HUES48 (cell line): ENCODE measurements around the gene DAB2IP.

Experiments
- H3K27ac ChIP-seq: one replicate; pipeline ENCODE4 v1.7.0; 2013; ENCODE audit warnings: low read depth, low read length, inconsistent platforms
- H3K27me3 ChIP-seq: 2 replicates; pipeline ENCODE4 v1.6.1; 2013; ENCODE audit warnings: mild to moderate bottlenecking, low read length; ENCODE audit not compliant: control insufficient read depth, insufficient read depth
- H3K36me3 ChIP-seq: 2 replicates; pipeline ENCODE4 v1.6.1; 2013; ENCODE audit warnings: low read length; ENCODE audit not compliant: control insufficient read depth, insufficient read depth
- H3K4me1 ChIP-seq: 2 replicates; pipeline ENCODE4 v1.6.1; 2013; ENCODE audit warnings: mild to moderate bottlenecking, low read length; ENCODE audit not compliant: control insufficient read depth, insufficient read depth
- H3K4me3 ChIP-seq: 2 replicates; pipeline ENCODE4 v1.5.1; 2013; ENCODE audit warnings: mild to moderate bottlenecking, low read depth, low read length
- H3K9ac ChIP-seq: 2 replicates; pipeline ENCODE4 v1.6.1; 2013; ENCODE audit warnings: mild to moderate bottlenecking, low read depth, low read length, moderate library complexity
- H3K9me3 ChIP-seq: 2 replicates; pipeline ENCODE4 v1.6.1; 2013; ENCODE audit warnings: low read length; ENCODE audit not compliant: control insufficient read depth, insufficient read depth

Gene DAB2IP

DNA sequence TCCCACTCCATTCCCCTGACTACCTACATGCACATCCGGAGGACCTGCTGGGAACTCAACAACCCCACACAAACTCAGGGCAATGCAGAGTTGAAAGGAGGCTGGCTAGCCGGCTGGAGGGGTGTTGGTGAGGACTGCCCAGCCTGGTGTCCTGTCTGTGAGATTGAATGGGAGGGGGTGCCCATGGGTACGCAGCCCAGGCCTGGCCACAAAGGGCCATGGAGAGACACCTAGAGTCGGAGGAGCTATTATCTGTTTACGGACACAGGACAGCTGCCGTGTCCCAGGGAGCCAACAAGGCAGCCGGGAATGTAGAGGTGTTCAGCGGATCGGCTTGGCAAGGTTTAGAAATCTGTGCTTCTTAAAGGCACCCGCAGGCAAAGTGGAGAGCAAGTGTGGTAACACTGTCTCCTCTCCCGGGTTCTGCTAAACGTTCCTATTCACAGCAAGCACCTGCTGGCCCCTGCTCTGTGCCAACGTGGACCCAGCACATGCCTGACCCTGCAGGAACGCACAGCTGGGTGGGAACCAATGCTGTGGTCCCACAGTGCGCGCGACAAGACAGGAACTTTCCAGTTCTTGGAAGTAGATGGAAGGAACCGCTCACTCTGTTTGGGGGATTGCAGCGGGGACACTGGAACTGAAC, 166.7 kb downstream of the DAB2IP start:
- H3K9me3 ChIP-seq: no peaks in the 10 kb centered on the region
- H3K36me3 ChIP-seq: no peaks in the 10 kb centered on the region
- H3K27ac ChIP-seq: no peak overlapping the region
- H3K27me3 ChIP-seq: no peaks in the 10 kb centered on the region
- H3K9ac ChIP-seq: no peak overlapping the region
- H3K4me1 ChIP-seq: peaks cover 16% of the 10 kb centered on the region
- no peak overlapping the region for H3K4me3 ChIP-seq

DNA sequence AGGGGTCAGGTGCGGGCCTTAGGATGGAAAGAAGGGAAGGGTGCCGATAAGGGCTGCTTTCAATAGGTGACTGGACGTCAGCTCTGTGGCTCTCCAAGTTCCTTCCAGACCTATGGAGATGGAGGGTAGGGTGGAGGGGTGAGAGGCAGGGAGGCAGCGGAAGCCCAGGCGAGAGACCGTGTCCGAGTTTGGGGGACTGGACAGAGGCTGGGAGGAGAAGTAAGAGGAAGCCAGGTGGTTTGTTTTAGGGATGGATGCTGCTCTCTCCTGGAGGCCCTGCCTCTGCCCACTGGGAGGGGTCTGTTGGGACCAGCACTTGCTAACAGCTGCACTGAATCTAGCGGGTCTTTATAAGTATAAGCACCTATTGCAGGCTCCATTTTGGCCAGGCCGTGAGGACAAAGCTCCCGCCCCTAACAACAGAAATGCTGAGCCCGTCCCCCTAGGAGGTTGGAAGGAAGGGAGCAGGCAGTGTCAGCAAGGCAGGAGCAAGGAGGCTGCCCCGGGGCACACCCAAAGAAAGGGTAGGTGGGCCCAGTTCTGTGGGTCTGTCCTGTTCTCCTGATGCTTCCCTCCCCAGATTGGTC, 167.5 kb downstream of the DAB2IP start:
- H3K27ac ChIP-seq: no peak overlapping the region
- H3K27me3 ChIP-seq: no peaks in the 10 kb centered on the region
- H3K9me3 ChIP-seq: no peaks in the 10 kb centered on the region
- peaks cover 9% of the 10 kb centered on the region for H3K4me1 ChIP-seq
- H3K36me3 ChIP-seq: no peaks in the 10 kb centered on the region
- H3K4me3 ChIP-seq: no peak overlapping the region
- H3K9ac ChIP-seq: no peak overlapping the region

GRCh38 chr9:121819428-121820231, 168.2 kb downstream of the DAB2IP start:
- H3K27ac ChIP-seq: peak overlapping the region; percentile 14
- peaks cover 9% of the 10 kb centered on the region for H3K4me1 ChIP-seq
- no peak overlapping the region for H3K4me3 ChIP-seq
- H3K9ac ChIP-seq: no peak overlapping the region
- no peaks in the 10 kb centered on the region for H3K9me3 ChIP-seq
- H3K36me3 ChIP-seq: no peaks in the 10 kb centered on the region
- H3K27me3 ChIP-seq: no peaks in the 10 kb centered on the region

DNA sequence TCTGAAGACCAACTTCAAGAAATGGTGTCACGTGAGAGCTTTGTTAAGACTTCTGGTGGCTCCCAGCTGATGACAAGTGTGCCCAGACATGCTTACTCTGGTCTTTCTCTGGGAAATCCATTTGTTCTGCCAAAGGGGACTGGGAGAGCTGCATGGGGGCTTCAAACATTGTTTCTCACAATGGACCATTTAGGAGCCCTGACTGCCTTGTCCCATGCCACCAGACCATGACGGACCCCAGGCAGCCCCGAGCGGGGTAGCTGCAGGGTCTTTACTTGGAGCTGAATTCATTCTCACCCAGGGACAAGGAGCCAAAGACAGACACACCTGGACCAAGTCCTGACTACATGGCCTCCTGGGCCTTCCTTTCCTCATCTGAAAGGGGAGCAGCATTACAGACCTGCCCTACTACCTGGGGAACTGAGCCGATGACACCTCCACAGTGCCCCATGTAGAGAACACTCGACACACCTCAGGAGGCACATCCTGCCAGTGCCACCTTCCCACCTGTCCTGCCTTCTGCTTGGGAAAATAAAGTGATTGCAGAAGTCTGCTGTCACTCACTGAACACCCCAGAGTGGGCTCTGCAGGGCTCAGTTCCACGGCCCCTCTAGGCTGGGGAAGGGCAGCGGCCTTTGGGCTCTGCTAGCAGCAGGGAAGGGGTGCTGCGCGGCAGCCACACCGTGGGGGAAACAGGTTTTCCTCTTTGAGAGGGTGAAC, 169.0 kb downstream of the DAB2IP start:
- H3K4me1 ChIP-seq: peaks cover 9% of the 10 kb centered on the region
- no peak overlapping the region for H3K4me3 ChIP-seq
- no peak overlapping the region for H3K9ac ChIP-seq
- H3K36me3 ChIP-seq: no peaks in the 10 kb centered on the region
- no peaks in the 10 kb centered on the region for H3K9me3 ChIP-seq
- H3K27ac ChIP-seq: no peak overlapping the region
- no peaks in the 10 kb centered on the region for H3K27me3 ChIP-seq

DNA sequence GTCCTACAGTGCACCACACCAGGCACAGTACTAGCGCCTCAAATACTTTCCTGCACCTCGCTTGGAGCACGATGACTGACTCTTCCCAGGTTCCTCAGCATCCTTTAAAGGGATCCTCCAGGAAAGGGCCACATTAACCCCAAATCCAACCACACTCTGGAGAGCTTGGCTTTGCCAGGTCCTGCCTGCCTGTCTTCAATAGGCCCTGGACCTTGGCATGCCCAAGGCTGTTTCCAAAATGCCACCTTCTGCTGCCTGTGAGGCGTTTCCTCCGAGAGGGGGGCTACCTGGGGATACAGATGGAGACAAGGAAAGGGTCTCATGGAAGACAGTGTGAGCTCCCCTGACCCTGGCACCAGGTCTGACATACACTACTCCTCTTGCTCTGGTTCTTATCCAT, 169.9 kb downstream of the DAB2IP start:
- Histone ChIP-seq H3K4me3 (no peak overlapping the region), H3K27me3 (no peaks in the 10 kb centered on the region), H3K9me3 (no peaks in the 10 kb centered on the region), H3K9ac (no peak overlapping the region), H3K27ac (no peak overlapping the region), H3K4me1 (peaks cover 9% of the 10 kb centered on the region), H3K36me3 (no peaks in the 10 kb centered on the region)

GRCh38 chr9:121822093-121823085, 171.0 kb downstream of the DAB2IP start:
- Histone ChIP-seq H3K4me3 (no peak overlapping the region), H3K27ac (no peak overlapping the region)

GRCh38 chr9:121823451-121824169, 172.2 kb downstream of the DAB2IP start:
- H3K4me1 ChIP-seq: peaks cover 9% of the 10 kb centered on the region
- no peak overlapping the region for H3K27ac ChIP-seq

More at GRCh38 chr9:121822093-121823085, 171.0 kb downstream of the DAB2IP start:
- H3K4me1 ChIP-seq: peaks cover 9% of the 10 kb centered on the region
- no peaks in the 10 kb centered on the region for H3K9me3 ChIP-seq
- H3K9ac ChIP-seq: no peak overlapping the region; the same call in 1 of the 2 replicates
- H3K36me3 ChIP-seq: no peaks in the 10 kb centered on the region
- H3K27me3 ChIP-seq: no peaks in the 10 kb centered on the region

DNA sequence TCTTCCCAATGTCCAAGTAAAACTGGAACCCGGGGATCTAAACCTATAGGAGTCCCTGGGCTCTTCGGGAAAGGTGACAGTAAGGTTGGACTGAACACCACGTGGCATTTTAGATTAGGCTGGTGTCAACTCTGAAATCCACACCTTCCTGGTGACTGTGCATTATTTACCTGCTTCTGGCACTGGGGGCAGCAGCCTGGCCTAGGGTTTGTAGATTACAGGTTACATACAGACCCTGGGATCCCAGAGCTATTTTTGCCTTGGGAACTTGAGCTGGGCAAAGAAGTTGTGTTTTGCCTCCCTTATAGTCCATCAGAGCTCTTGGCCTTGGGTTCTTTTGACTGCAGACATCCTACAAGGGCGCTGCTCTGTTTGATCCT, 173.2 kb downstream of the DAB2IP start:
- Histone ChIP-seq H3K9me3 (no peaks in the 10 kb centered on the region), H3K27me3 (no peaks in the 10 kb centered on the region), H3K4me3 (no peak overlapping the region), H3K9ac (no peak overlapping the region), H3K4me1 (peaks cover 1% of the 10 kb centered on the region), H3K36me3 (no peaks in the 10 kb centered on the region), H3K27ac (no peak overlapping the region)

More at GRCh38 chr9:121823451-121824169, 172.2 kb downstream of the DAB2IP start:
- Histone ChIP-seq H3K36me3 (no peaks in the 10 kb centered on the region), H3K4me3 (no peak overlapping the region), H3K9me3 (no peaks in the 10 kb centered on the region), H3K9ac (no peak overlapping the region), H3K27me3 (no peaks in the 10 kb centered on the region)

DNA sequence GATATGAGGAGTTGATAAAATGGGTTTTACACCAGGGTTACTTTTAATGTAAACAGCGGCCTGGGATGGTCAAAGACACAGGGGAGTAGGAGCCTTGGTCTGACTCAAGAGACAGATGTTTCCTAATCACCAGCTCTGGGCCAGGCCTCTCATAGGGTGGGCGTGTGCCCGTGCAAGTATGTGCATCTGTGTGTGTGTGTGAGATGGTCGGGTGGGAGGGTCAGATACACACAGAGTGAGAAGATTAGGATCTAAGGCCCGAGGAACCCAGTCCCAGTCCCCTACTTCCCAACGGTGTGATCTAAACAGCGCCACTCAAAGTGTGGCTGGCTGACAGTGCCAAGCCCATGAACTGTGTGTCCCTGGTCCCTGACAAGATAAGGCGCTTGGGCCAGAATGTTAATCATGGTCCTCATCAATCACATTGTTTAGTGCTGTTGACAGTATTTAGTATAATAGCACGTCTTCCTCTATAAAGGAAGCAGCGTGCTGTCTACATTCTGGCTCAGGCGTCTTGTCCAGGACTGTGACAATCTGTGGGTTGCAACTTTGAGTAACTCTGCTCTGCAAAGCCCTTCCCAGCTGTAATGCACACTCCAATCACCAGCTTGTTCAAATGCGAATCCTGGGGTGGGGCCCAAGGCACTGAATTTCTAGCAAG, 173.7 kb downstream of the DAB2IP start:
- no peak overlapping the region for H3K27ac ChIP-seq
- no peaks in the 10 kb centered on the region; the same call in none of the 2 replicates for H3K4me1 ChIP-seq
- H3K36me3 ChIP-seq: no peaks in the 10 kb centered on the region
- no peak overlapping the region for H3K9ac ChIP-seq
- H3K9me3 ChIP-seq: no peaks in the 10 kb centered on the region
- H3K27me3 ChIP-seq: no peaks in the 10 kb centered on the region
- no peak overlapping the region for H3K4me3 ChIP-seq
